Measurements from ENCODE around the gene MAPT.
"Not testable (repeated sequence)": the region's sequence is repeated elsewhere in the genome, so short reads cannot be mapped to it uniquely, and the experiment has no call there.

MAPT gene

GRCh38 chr17:45855691-45856336 lies 38.5 kb upstream of the MAPT start:
- no peak overlapping the region for H3K27ac ChIP-seq
- CTCF ChIA-PET: interaction anchor here (1.0 kb wide), 2 partner anchors 13 to 24 kb away, joined by 3 to 4 read pairs; no protein-coding TSS in a partner anchor
- no peak for DNase-seq (ENCODE audit: low spot score)
- POLR2A ChIA-PET (ENCODE audit: low non-redundant PET): no interaction called here
- TF ChIP-seq CTCF (conservative IDR thresholded peaks at IDR 0.05; ENCODE audit: low read depth): no peak

GRCh38 chr17:45857977-45858708 lies 36.2 kb upstream of the MAPT start:
- no peak for TF ChIP-seq CTCF (conservative IDR thresholded peaks at IDR 0.05; ENCODE audit: low read depth)
- POLR2A ChIA-PET (ENCODE audit: low non-redundant PET): no interaction called here
- CTCF ChIA-PET: no interaction called here
- peak; percentile 33 for DNase-seq (ENCODE audit: low spot score)
- H3K27ac ChIP-seq: no peak overlapping the region

- CTCF ChIA-PET: interaction anchor here (0.5 to 1.3 kb wide), 3 partner anchors 9 to 221 kb away, joined by 3 to 4 read pairs (median 3); no protein-coding TSS in a partner anchor
These were observed 33.2 kb upstream of the MAPT start for GRCh38 chr17:45861165-45861564.

GRCh38 chr17:45862127-45862526 lies 32.2 kb upstream of the MAPT start:
- POLR2A ChIA-PET (ENCODE audit: low non-redundant PET); DNase-seq (ENCODE audit: low spot score); H3K27ac ChIP-seq: not testable (repeated sequence)
- CTCF ChIA-PET: interaction anchor here (1.3 kb wide), 1 partner anchor 222 kb away, joined by 3 read pairs; no protein-coding TSS in a partner anchor

More at GRCh38 chr17:45861165-45861564, 33.2 kb upstream of the MAPT start:
- DNase-seq (ENCODE audit: low spot score): no peak
- TF ChIP-seq CTCF (conservative IDR thresholded peaks at IDR 0.05; ENCODE audit: low read depth): no peak
- no peak overlapping the region for H3K27ac ChIP-seq
- POLR2A ChIA-PET (ENCODE audit: low non-redundant PET): no interaction called here

GRCh38 chr17:45863857-45864654 lies 30.3 kb upstream of the MAPT start:
- no peak for DNase-seq (ENCODE audit: low spot score)
- CTCF ChIA-PET: interaction anchor here (0.6 kb wide), 2 partner anchors 18 to 1741 kb away, joined by 5 read pairs; no protein-coding TSS in a partner anchor
- POLR2A ChIA-PET (ENCODE audit: low non-redundant PET): no interaction called here
- TF ChIP-seq CTCF (conservative IDR thresholded peaks at IDR 0.05; ENCODE audit: low read depth): no peak
- no peak overlapping the region for H3K27ac ChIP-seq

- TF ChIP-seq CTCF (conservative IDR thresholded peaks at IDR 0.05; ENCODE audit: low read depth): no peak
- no peak overlapping the region for H3K27ac ChIP-seq
- CTCF ChIA-PET: no interaction called here
- POLR2A ChIA-PET (ENCODE audit: low non-redundant PET): no interaction called here
- DNase-seq (ENCODE audit: low spot score): no peak
These were observed 27.2 kb upstream of the MAPT start for GRCh38 chr17:45867171-45867570.
